ENCODE results near the gene RSBN1L. TPM values are rescaled to one million over a fixed set of nuclear protein-coding genes. Genes with fewer than 3 reads are reported as not detected.
"Not testable (repeated sequence)": the region's sequence is repeated elsewhere in the genome, so short reads cannot be mapped to it uniquely, and the experiment has no call there.

The RSBN1L gene
- total and polyA plus RNA-seq, 7 donors = 2.0 to 10.1 (median 7.5) TPM

DNA sequence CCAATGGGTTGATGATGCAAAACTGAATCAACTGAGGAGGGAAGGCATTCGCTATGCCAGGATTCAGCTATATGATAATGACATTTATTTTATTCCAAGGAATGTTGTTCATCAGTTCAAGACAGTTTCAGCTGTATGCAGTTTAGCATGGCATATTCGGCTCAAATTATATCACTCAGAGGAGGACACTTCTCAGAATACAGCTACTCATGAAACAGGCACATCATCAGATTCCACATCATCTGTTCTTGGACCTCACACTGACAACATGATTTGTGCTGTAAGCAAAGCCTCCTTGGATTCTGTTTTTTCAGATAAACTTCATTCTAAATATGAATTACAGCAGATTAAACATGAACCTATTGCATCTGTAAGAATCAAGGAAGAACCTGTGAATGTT is 82.3 kb downstream of the RSBN1L start:
- no peak for TF ChIP-seq CTCF (IDR thresholded peaks at IDR 0.05)
- peak in 2 of 4 donors; percentile 56 to 66 for ATAC-seq
- no peak for DNase-seq
- Histone ChIP-seq H3K4me3 (no peak overlapping the region), H3K36me3 (ENCODE audit: insufficient read depth in 1 of 2, low read depth in 1 of 2) (peaks cover 0 to 66% of the 10 kb centered on the region in 2 donors), H3K9me3 (peaks cover 7% of the 10 kb centered on the region), H3K27me3 (ENCODE audit: insufficient read depth in 3 of 3, low read length in 2 of 3) (no peaks in the 10 kb centered on the region), H3K27ac (peak overlapping the region; percentile 27), H3K4me1 (peaks cover 16% of the 10 kb centered on the region)
- WGBS, 3 donors = 36 to 70% (median 42%) methylated on average over 2 of the region's 2 CpGs
- intact Hi-C loops (cut with DNase I) = no loop called here

DNA sequence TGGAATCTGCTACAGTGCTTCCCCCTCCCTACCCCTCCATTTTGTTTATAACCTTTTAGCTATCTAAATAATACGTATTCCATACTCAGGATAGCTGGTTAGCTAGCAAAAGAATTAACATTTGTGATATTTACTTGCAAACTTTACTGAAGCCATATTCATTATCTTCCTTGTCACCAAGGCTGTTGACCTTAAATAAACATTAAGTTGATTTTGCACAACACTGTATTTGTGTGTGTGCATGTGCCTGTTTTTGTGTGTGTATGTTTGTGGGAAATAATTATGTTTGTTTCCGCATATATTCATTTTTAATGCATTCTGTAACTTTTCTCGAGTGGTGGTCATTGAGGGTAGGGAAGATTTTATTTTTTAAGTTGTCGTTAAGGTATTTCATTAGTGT is 86.1 kb downstream of the RSBN1L start:
- intact Hi-C loops (cut with DNase I) = no loop called here
- H3K9me3 ChIP-seq = peaks cover 6% of the 10 kb centered on the region
- no peak for ATAC-seq
- no peak for DNase-seq
- H3K4me3 ChIP-seq = no peak overlapping the region
- no peak overlapping the region for H3K27ac ChIP-seq
- no peaks in the 10 kb centered on the region for H3K27me3 ChIP-seq (ENCODE audit: insufficient read depth in 3 of 3, low read length in 2 of 3)
- TF ChIP-seq CTCF (IDR thresholded peaks at IDR 0.05) = no peak
- H3K4me1 ChIP-seq = peaks cover 16% of the 10 kb centered on the region
- WGBS, 3 donors = 95 to 98% (median 97%) methylated on average over 4 of the region's 4 CpGs
- H3K36me3 ChIP-seq (ENCODE audit: insufficient read depth in 1 of 2, low read depth in 1 of 2) = peaks cover 0 to 45% of the 10 kb centered on the region in 2 donors

- no peak overlapping the region for H3K4me3 ChIP-seq
- 97 to 100% (median 98%) methylated on average over 1 of the region's 1 CpG for WGBS, 3 donors
- peaks cover 13% of the 10 kb centered on the region for H3K4me1 ChIP-seq
- DNase-seq = no peak
- TF ChIP-seq CTCF (IDR thresholded peaks at IDR 0.05) = no peak
- H3K9me3 ChIP-seq = peaks cover 6% of the 10 kb centered on the region
- no peak for ATAC-seq
- H3K36me3 ChIP-seq (ENCODE audit: insufficient read depth in 1 of 2, low read depth in 1 of 2) = peaks cover 0 to 40% of the 10 kb centered on the region in 2 donors
- H3K27me3 ChIP-seq (ENCODE audit: insufficient read depth in 3 of 3, low read length in 2 of 3) = no peaks in the 10 kb centered on the region
- intact Hi-C loops (cut with DNase I) = no loop called here
- H3K27ac ChIP-seq = no peak overlapping the region
Observed at GRCh38 chr7:77783111-77783510, 86.9 kb downstream of the RSBN1L start.

- Histone ChIP-seq H3K27ac (no peak overlapping the region), H3K36me3 (ENCODE audit: insufficient read depth in 1 of 2, low read depth in 1 of 2) (peaks cover 0 to 36% of the 10 kb centered on the region in 2 donors), H3K27me3 (ENCODE audit: insufficient read depth in 3 of 3, low read length in 2 of 3) (no peaks in the 10 kb centered on the region), H3K4me1 (peaks cover 8% of the 10 kb centered on the region), H3K4me3 (no peak overlapping the region), H3K9me3 (peaks cover 6% of the 10 kb centered on the region)
- DNase-seq (no peak), ATAC-seq (no peak)
- TF ChIP-seq CTCF (IDR thresholded peaks at IDR 0.05) = no peak
- intact Hi-C loops (cut with DNase I) = no loop called here
- 93 to 97% (median 96%) methylated on average over 3 of the region's 3 CpGs for WGBS, 3 donors
Observed at GRCh38 chr7:77783545-77783944, 87.3 kb downstream of the RSBN1L start.

DNA sequence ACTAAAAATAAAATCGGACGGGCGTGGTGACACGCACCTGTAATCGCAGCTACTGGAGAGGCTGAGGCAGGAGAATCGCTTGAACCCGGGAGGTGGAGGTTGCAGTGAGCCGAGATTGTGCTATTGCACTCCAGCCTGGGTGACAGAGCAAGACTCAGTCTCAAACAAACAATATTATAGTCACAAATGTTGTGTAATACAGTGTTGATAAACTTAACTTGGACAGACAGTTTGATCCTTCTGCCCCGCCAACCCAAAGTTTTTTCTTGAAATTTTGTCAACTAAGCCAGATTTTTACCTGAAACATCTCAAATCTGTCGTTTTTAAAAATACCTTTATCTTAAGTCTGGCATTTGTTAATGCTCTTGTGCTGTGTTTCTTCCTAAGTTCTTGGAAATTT is 88.2 kb downstream of the RSBN1L start:
- H3K4me3 ChIP-seq; ATAC-seq; H3K27ac ChIP-seq; intact Hi-C loops (cut with DNase I); H3K4me1 ChIP-seq; H3K27me3 ChIP-seq (ENCODE audit: insufficient read depth in 3 of 3, low read length in 2 of 3); H3K9me3 ChIP-seq; DNase-seq: not testable (repeated sequence)
- H3K36me3 ChIP-seq (ENCODE audit: insufficient read depth in 1 of 2, low read depth in 1 of 2) = peaks cover 0 to 27% of the 10 kb centered on the region in 2 donors
- WGBS, 3 donors = 93 to 98% (median 94%) methylated on average over 10 of the region's 10 CpGs
